ENCODE data around the gene PPP1R16B. TPM values are rescaled to one million over a fixed set of nuclear protein-coding genes. Genes with fewer than 3 reads are reported as not detected.
A peak's percentile ranks its signal among the peaks of the same experiment; 100 is the strongest.

Gene PPP1R16B
- total RNA-seq, 1 donor from 2014 or later: 109 TPM

- H3K4me1 Mint-ChIP-seq (ENCODE audit: low read depth): peaks cover 50% of the 10 kb centered on the region
- intact Hi-C loops (cut with micrococcal nuclease): no loop called here
- no peak overlapping the region for H3K4me3 Mint-ChIP-seq (ENCODE audit: low read depth)
- H3K9me3 Mint-ChIP-seq: no peaks in the 10 kb centered on the region
- DNase-seq (ENCODE audit: low spot score): no peak
- H3K36me3 Mint-ChIP-seq (ENCODE audit: low read depth): peaks cover 56% of the 10 kb centered on the region
- no peaks in the 10 kb centered on the region for H3K27me3 Mint-ChIP-seq (ENCODE audit: low read depth)
- no peak overlapping the region for H3K27ac Mint-ChIP-seq
These were observed 61.0 kb downstream of the PPP1R16B start for GRCh38 chr20:38866265-38867061.

- Mint-ChIP-seq H3K36me3 (ENCODE audit: low read depth) (peaks cover 55% of the 10 kb centered on the region), H3K4me3 (ENCODE audit: low read depth) (no peak overlapping the region), H3K27ac (no peak overlapping the region), H3K4me1 (ENCODE audit: low read depth) (peaks cover 50% of the 10 kb centered on the region), H3K27me3 (ENCODE audit: low read depth) (no peaks in the 10 kb centered on the region), H3K9me3 (no peaks in the 10 kb centered on the region)
- intact Hi-C loops (cut with micrococcal nuclease): no loop called here
- no peak for DNase-seq (ENCODE audit: low spot score)
These were observed 61.5 kb downstream of the PPP1R16B start for GRCh38 chr20:38867062-38867359.

GRCh38 chr20:38870733-38871559 is 65.4 kb downstream of the PPP1R16B start:
- Mint-ChIP-seq H3K4me3 (ENCODE audit: low read depth) (no peak overlapping the region), H3K27ac (peak overlapping the region; percentile 85), H3K36me3 (ENCODE audit: low read depth) (peaks cover 47% of the 10 kb centered on the region), H3K9me3 (no peaks in the 10 kb centered on the region), H3K4me1 (ENCODE audit: low read depth) (peaks cover 62% of the 10 kb centered on the region), H3K27me3 (ENCODE audit: low read depth) (no peaks in the 10 kb centered on the region)
- DNase-seq (ENCODE audit: low spot score): no peak
- intact Hi-C loops (cut with micrococcal nuclease): loop anchor here (5.0 kb wide), 2 partner anchors 126 to 151 kb away; no protein-coding TSS in a partner anchor

- peaks cover 47% of the 10 kb centered on the region for H3K36me3 Mint-ChIP-seq (ENCODE audit: low read depth)
- DNase-seq (ENCODE audit: low spot score): no peak
- H3K4me1 Mint-ChIP-seq (ENCODE audit: low read depth): peaks cover 66% of the 10 kb centered on the region
- intact Hi-C loops (cut with micrococcal nuclease): loop anchor here (5.0 kb wide), 2 partner anchors 126 to 151 kb away; no protein-coding TSS in a partner anchor
- H3K27me3 Mint-ChIP-seq (ENCODE audit: low read depth): no peaks in the 10 kb centered on the region
- peak overlapping the region; percentile 72 for H3K27ac Mint-ChIP-seq
- no peaks in the 10 kb centered on the region for H3K9me3 Mint-ChIP-seq
- H3K4me3 Mint-ChIP-seq (ENCODE audit: low read depth): no peak overlapping the region
These were observed 66.1 kb downstream of the PPP1R16B start for GRCh38 chr20:38871560-38871953.

GRCh38 chr20:38872036-38872435 is 66.5 kb downstream of the PPP1R16B start:
- H3K9me3 Mint-ChIP-seq: no peaks in the 10 kb centered on the region
- peak overlapping the region; percentile 95 for H3K27ac Mint-ChIP-seq
- no peaks in the 10 kb centered on the region for H3K27me3 Mint-ChIP-seq (ENCODE audit: low read depth)
- no peak for DNase-seq (ENCODE audit: low spot score)
- peaks cover 66% of the 10 kb centered on the region for H3K4me1 Mint-ChIP-seq (ENCODE audit: low read depth)
- peak overlapping the region; percentile 72 for H3K4me3 Mint-ChIP-seq (ENCODE audit: low read depth)
- intact Hi-C loops (cut with micrococcal nuclease): loop anchor here (2.0 to 5.0 kb wide), 3 partner anchors 13 to 150 kb away; no protein-coding TSS in a partner anchor
- H3K36me3 Mint-ChIP-seq (ENCODE audit: low read depth): peaks cover 43% of the 10 kb centered on the region

GRCh38 chr20:38872491-38873049 is 67.1 kb downstream of the PPP1R16B start:
- no peaks in the 10 kb centered on the region for H3K9me3 Mint-ChIP-seq
- H3K27me3 Mint-ChIP-seq (ENCODE audit: low read depth): no peaks in the 10 kb centered on the region
- peaks cover 68% of the 10 kb centered on the region for H3K4me1 Mint-ChIP-seq (ENCODE audit: low read depth)
- H3K27ac Mint-ChIP-seq: peak overlapping the region; percentile 95
- DNase-seq (ENCODE audit: low spot score): no peak
- peaks cover 42% of the 10 kb centered on the region for H3K36me3 Mint-ChIP-seq (ENCODE audit: low read depth)
- peak overlapping the region; percentile 72 for H3K4me3 Mint-ChIP-seq (ENCODE audit: low read depth)
- intact Hi-C loops (cut with micrococcal nuclease): loop anchor here (1.0 to 5.0 kb wide), 7 partner anchors 9 to 150 kb away; partner anchors contain the start of gene PPP1R16B

DNA sequence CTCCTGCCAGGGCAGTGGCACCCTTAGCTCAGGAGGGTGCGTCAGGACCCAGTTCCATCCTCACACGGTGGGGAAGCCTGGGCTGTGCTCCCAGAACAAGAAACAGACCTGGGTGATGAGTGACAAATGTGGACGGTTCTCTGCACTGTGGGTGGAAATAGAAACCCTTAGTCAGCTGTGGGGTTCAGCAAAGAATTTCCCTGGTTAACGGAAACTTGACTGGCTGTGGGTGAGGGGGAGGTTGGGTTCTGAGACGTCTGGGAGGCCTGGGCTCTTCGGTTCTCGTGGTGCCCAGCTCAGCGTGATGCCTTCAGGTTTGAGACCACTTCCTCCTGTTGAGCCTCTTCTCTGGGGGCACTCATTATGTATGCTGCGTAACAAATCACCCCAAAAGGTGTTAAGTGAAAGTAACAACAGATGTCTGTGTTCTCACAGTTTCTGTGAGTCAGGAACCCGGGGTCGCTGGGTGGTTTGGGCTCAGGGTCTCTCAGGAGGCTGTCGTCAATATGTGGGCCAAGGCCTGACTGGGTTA is 67.6 kb downstream of the PPP1R16B start:
- Mint-ChIP-seq H3K27me3 (ENCODE audit: low read depth) (no peaks in the 10 kb centered on the region), H3K4me1 (ENCODE audit: low read depth) (peaks cover 70% of the 10 kb centered on the region), H3K36me3 (ENCODE audit: low read depth) (peaks cover 41% of the 10 kb centered on the region), H3K9me3 (no peaks in the 10 kb centered on the region), H3K4me3 (ENCODE audit: low read depth) (peak overlapping the region; percentile 72), H3K27ac (peak overlapping the region; percentile 95)
- intact Hi-C loops (cut with micrococcal nuclease): loop anchor here (1.0 to 5.0 kb wide), 7 partner anchors 10 to 149 kb away; partner anchors contain the start of gene PPP1R16B
- peak; percentile 62 for DNase-seq (ENCODE audit: low spot score)

GRCh38 chr20:38874460-38875174 is 69.1 kb downstream of the PPP1R16B start:
- DNase-seq (ENCODE audit: low spot score): peak; percentile 37
- intact Hi-C loops (cut with micrococcal nuclease): loop anchor here (2.0 to 5.0 kb wide), 3 partner anchors 18 to 148 kb away; no protein-coding TSS in a partner anchor

DNA sequence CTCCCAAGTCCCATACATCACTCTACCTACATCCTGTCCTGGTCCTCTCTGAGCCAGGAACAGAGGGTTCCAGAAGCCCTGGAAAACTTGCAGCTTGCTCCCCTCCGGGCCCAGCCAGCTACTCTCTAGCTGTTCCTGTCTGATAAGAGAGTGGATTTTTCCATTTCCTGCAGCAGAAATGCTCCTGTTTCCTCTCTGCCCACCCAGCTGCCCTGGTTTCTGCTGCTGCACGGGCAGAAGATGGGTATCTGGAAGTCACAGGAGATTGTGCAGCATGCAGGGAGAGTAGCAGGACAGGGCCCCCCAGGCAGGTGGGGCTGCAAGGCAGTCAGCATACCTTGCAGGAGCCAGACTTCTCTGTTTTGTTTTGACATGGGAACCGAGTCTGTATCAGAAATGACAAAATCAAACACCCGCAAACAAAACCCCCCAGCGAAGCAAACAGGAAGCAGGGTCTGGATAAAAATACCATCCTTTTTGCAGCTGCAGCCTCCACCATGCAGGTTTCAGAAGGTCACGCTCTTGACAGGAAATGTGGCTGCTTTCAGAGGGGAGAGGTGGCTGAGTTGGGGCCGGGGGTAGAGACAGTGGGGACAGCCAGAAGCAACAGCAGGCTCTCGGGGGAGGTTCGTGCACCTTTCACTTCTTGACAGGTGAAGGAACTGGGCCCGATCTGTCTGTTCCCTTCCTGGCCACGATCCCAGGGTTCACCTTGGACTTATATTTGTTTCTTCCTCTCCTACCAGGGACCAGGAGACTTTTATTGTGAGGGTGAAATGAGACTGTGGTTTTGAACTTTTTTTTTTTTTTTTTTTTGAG is 69.9 kb downstream of the PPP1R16B start:
- Mint-ChIP-seq H3K9me3 (no peaks in the 10 kb centered on the region), H3K36me3 (ENCODE audit: low read depth) (peaks cover 37% of the 10 kb centered on the region), H3K4me1 (ENCODE audit: low read depth) (peaks cover 71% of the 10 kb centered on the region), H3K27ac (peak overlapping the region; percentile 95), H3K27me3 (ENCODE audit: low read depth) (no peaks in the 10 kb centered on the region), H3K4me3 (ENCODE audit: low read depth) (peak overlapping the region; percentile 43)
- DNase-seq (ENCODE audit: low spot score): peak; percentile 55
- intact Hi-C loops (cut with micrococcal nuclease): loop anchor here (2.0 kb wide), 1 partner anchor 17 kb away; no protein-coding TSS in a partner anchor

More at GRCh38 chr20:38874460-38875174, 69.1 kb downstream of the PPP1R16B start:
- peak overlapping the region; percentile 95 for H3K27ac Mint-ChIP-seq
- no peaks in the 10 kb centered on the region for H3K9me3 Mint-ChIP-seq
- H3K27me3 Mint-ChIP-seq (ENCODE audit: low read depth): no peaks in the 10 kb centered on the region
- H3K4me1 Mint-ChIP-seq (ENCODE audit: low read depth): peaks cover 75% of the 10 kb centered on the region
- peak overlapping the region; percentile 43 for H3K4me3 Mint-ChIP-seq (ENCODE audit: low read depth)
- peaks cover 37% of the 10 kb centered on the region for H3K36me3 Mint-ChIP-seq (ENCODE audit: low read depth)

GRCh38 chr20:38877483-38877882 is 72.0 kb downstream of the PPP1R16B start:
- Mint-ChIP-seq H3K9me3 (no peaks in the 10 kb centered on the region), H3K36me3 (ENCODE audit: low read depth) (peaks cover 37% of the 10 kb centered on the region), H3K27ac (peak overlapping the region; percentile 46), H3K4me1 (ENCODE audit: low read depth) (peaks cover 72% of the 10 kb centered on the region), H3K4me3 (ENCODE audit: low read depth) (peak overlapping the region; percentile 15), H3K27me3 (ENCODE audit: low read depth) (no peaks in the 10 kb centered on the region)
- intact Hi-C loops (cut with micrococcal nuclease): no loop called here
- no peak for DNase-seq (ENCODE audit: low spot score)

GRCh38 chr20:38878866-38879265 is 73.4 kb downstream of the PPP1R16B start:
- no peaks in the 10 kb centered on the region for H3K9me3 Mint-ChIP-seq
- peaks cover 43% of the 10 kb centered on the region for H3K36me3 Mint-ChIP-seq (ENCODE audit: low read depth)
- H3K27me3 Mint-ChIP-seq (ENCODE audit: low read depth): no peaks in the 10 kb centered on the region
- peak overlapping the region; percentile 47 for H3K27ac Mint-ChIP-seq
- intact Hi-C loops (cut with micrococcal nuclease): no loop called here
- H3K4me1 Mint-ChIP-seq (ENCODE audit: low read depth): peaks cover 66% of the 10 kb centered on the region
- DNase-seq (ENCODE audit: low spot score): no peak
- H3K4me3 Mint-ChIP-seq (ENCODE audit: low read depth): no peak overlapping the region

Data from activated T-helper 2 cell treated with anti-CD3 and anti-CD28 coated beads, Interferon-gamma antibody, Interleukin-2, Interleukin-4, amounts not matched to agents 10 μg/mL and 5 μg/mL and 100 μg/mL, durations not matched to agents 14 hours and 24 hours and 36 hours (primary cell).